ENCODE results near the gene EPSTI1.
A peak's percentile ranks its signal among the peaks of the same experiment; 100 is the strongest.

The EPSTI1 gene

DNA sequence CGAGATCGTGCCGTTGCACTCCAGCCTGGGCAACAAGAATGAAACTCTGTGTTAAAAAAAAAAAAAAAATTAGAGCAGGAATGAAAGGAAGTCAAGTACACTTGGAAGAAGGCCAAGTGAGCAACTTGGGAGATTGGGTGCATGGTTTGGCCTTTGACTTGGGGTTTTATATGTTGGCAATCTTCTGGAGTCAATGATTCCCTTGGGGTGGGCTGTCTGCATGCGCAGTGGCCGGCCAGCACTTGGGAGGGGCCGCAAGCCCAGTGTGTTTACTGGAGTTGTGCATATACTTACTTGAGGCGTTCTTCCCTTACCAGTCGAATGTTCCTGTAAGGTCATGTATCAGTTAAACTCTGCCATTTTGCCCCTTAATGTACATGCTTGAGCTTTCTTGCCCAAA is 106.7 kb downstream of the EPSTI1 start:
- no peak for TF ChIP-seq CTCF (conservative IDR thresholded peaks at IDR 0.05)
- peak overlapping the region; percentile 74; the same call in 1 of the 2 replicates for H3K27ac ChIP-seq

- peak; percentile 80 for TF ChIP-seq CTCF (conservative IDR thresholded peaks at IDR 0.05)
- H3K27ac ChIP-seq = peak overlapping the region; percentile 74
Measured at GRCh38 chr13:42883771-42884467, 108.1 kb downstream of the EPSTI1 start.

DNA sequence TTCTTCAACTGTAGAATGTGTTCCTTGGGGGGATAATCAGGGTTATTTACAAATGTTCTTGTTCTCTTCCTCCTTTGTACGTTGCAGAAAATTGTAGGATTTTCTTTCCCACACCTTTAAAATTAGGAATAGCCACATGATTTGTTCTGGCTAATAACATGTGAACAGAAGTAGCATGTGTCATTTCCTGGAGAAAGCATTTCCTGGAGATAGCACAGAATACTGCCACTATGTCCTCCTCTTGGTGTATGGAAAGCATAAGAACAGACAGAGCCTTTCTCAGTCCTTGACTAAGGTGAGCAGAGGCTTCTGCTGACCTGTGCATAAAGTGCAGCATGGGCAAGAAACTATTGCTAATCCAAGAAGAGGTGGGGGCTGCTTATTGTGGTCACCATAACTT is 108.9 kb downstream of the EPSTI1 start:
- no peak for TF ChIP-seq CTCF (conservative IDR thresholded peaks at IDR 0.05)

DNA sequence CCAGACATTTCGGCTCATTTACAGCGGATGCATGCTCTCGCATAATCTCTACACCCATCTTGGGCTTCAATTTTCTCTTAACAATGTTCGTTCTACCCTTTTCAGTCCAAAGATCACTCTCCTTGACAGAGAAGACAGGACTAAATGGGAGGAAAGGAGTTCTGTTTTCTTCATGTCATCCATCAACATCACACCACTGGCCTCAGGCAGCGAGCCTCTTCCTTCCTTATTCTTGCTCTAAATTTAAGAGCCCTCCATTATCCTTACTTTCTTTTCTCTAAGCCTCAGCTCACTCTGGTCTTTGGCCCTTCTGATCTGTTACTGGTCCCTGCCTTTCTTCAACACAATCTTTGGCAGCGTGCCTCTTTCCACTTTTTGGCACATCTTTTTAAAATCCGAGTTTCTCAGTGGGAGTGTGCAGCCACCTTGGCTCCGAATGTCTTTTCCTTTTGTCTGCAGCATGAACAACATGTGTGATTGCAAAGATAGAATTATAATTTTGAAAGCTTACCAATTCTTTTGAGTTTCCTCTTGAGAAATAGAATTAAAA is 111.9 kb downstream of the EPSTI1 start:
- TF ChIP-seq CTCF (conservative IDR thresholded peaks at IDR 0.05) = no peak
- H3K27ac ChIP-seq = no peak overlapping the region

More for the DNA sequence above, 108.9 kb downstream of the EPSTI1 start:
- peak overlapping the region; percentile 74 for H3K27ac ChIP-seq

GRCh38 chr13:42878721-42879120 is 113.3 kb downstream of the EPSTI1 start:
- H3K27ac ChIP-seq = no peak overlapping the region
- no peak for TF ChIP-seq CTCF (conservative IDR thresholded peaks at IDR 0.05)

DNA sequence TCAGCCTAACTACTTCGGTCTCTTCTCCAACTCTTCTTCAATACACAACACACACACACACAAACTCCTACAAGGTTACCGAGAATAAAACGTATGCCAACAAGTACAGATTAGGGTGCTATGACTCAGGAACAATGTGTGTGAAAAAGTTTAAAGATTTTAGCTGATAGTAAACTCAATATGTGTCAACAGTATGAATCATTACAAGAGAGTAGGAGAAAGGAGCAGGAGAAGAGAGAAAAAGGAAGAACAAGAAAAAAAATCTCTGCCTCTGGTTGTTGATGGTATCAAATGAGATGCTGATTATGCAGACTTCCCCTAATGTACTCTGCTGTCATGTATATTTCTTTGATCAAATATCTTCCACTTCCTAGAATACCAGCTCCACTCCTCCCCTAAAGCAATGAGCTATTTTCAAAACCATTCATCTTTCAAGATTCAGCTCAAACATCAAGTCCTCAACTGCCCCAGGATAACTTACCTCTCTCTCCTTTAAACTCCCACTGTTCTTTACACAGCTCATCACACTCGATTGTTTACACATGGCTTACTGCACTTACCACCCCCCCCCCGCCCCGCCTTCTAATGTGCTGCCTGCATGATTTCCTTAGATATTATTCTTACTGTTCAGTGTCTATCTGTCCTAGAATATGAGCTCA is 115.0 kb downstream of the EPSTI1 start:
- H3K27ac ChIP-seq = no peak overlapping the region
- no peak for TF ChIP-seq CTCF (conservative IDR thresholded peaks at IDR 0.05)

DNA sequence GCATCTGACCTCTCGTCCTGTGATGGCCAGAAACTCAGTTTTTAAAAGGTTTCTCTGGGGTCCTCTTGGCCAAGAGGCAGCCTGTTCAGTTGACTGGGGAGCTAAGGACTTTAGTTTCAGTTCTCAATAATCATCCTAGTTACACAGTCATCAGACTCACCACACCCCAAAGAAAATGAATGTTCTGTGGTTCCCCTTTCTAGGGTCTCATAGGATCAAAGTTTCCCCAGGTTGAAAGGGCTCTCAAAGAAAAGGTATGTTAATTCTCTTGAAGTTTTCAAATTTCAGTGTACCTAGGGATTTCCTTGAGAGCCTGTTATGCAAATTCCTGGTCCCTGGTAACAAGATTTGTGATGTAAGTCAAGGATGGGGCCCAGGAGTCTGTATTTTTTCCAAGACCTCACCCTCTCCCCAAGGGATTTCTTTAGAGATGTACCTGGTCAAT is 115.7 kb downstream of the EPSTI1 start:
- no peak for TF ChIP-seq CTCF (conservative IDR thresholded peaks at IDR 0.05)
- no peak overlapping the region for H3K27ac ChIP-seq

Measured in VCaP (cell line).